H1 (cell line): ENCODE data around the gene PRKAB2. TPM values are rescaled to one million over a fixed set of nuclear protein-coding genes. Genes with fewer than 3 reads are reported as not detected.

Source experiments
- CBX5 ChIP-seq: fragments of 300-800, 300-1000 bp; sonication (generic); IDR thresholded peaks from 2 replicates; pipeline ENCODE4 v1.7.1; 2016; ENCODE audit warnings: antibody characterized with exemption, low read length, low read depth
- CEBPB ChIP-seq: IDR thresholded peaks from 2 replicates; pipeline ENCODE4 v1.6.1; 2012; ENCODE audit warnings: low read depth, low read length
- CTBP2 ChIP-seq: IDR thresholded peaks from 2 replicates; pipeline ENCODE4 v1.7.0; 2011; ENCODE audit warnings: borderline replicate concordance, mild to moderate bottlenecking, moderate library complexity, mixed read lengths, low read length; ENCODE audit not compliant: insufficient read depth, insufficient read length
- GABPA ChIP-seq: IDR thresholded peaks from 2 replicates; pipeline ENCODE4 v1.6.1; 2011; ENCODE audit warnings: mild to moderate bottlenecking, low read length, moderate library complexity, borderline replicate concordance; ENCODE audit not compliant: insufficient read depth
- GTF2F1 ChIP-seq: IDR thresholded peaks from 2 replicates; pipeline ENCODE4 v1.6.1; 2012; ENCODE audit warnings: low read depth, low read length, improper control_type of control experiment, borderline replicate concordance
- MAX ChIP-seq: IDR thresholded peaks from 2 replicates; pipeline ENCODE4 v1.6.1; 2012; ENCODE audit warnings: inconsistent platforms
- NANOG ChIP-seq: IDR thresholded peaks from 2 replicates; pipeline ENCODE4 v1.6.1; 2011; ENCODE audit warnings: low read length, low read depth, mild to moderate bottlenecking, inconsistent platforms; ENCODE audit not compliant: insufficient read depth, poor library complexity, severe bottlenecking
- PHF8 ChIP-seq: fragments of 200-600 bp; sonication (generic); conservative IDR thresholded peaks from 2 replicates; pipeline ENCODE4 v1.7.1; 2012; ENCODE audit warnings: low read depth, mild to moderate bottlenecking, inconsistent platforms, low read length, moderate library complexity
- RAD21 ChIP-seq, 2 experiments: IDR thresholded peaks in 1 of 2; conservative IDR thresholded peaks in 1 of 2; 2 replicates each; pipeline ENCODE4 v1.6.1; 2011; ENCODE audit warnings: low read depth in 2 of 2, low read length in 2 of 2, improper control_type of control experiment in 1 of 2, inconsistent platforms in 1 of 2, mild to moderate bottlenecking in 1 of 2, moderate library complexity in 1 of 2
- RFX5 ChIP-seq: IDR thresholded peaks from 2 replicates; pipeline ENCODE4 v1.6.1; 2011; ENCODE audit warnings: low read depth, low read length, improper control_type of control experiment, borderline replicate concordance
- SIN3A ChIP-seq, 2 experiments: IDR thresholded peaks in 1 of 2; conservative IDR thresholded peaks in 1 of 2; 2 replicates each; pipeline ENCODE4 v1.6.1; 2011 to 2012; ENCODE audit warnings: low read length in 2 of 2, improper control_type of control experiment in 1 of 2, low read depth in 1 of 2, mild to moderate bottlenecking in 1 of 2
- SIRT6 ChIP-seq: IDR thresholded peaks from one replicate; pipeline ENCODE4 v1.7.1; 2012; ENCODE audit warnings: low read length, inconsistent platforms
- SIX5 ChIP-seq: IDR thresholded peaks from 2 replicates; pipeline ENCODE4 v1.6.1; 2011; ENCODE audit warnings: mild to moderate bottlenecking, low read depth, low read length
- SRF ChIP-seq: IDR thresholded peaks from 2 replicates; pipeline ENCODE4 v1.6.1; 2011; ENCODE audit warnings: mild to moderate bottlenecking, low read depth, low read length, moderate library complexity
- TAF7 ChIP-seq: optimal IDR thresholded peaks from 2 replicates; pipeline ENCODE3; 2011; ENCODE audit warnings: low read depth, mild to moderate bottlenecking, inconsistent platforms, low read length, moderate library complexity, borderline replicate concordance
- YY1 ChIP-seq: IDR thresholded peaks from 2 replicates; pipeline ENCODE4 v1.6.1; 2011; ENCODE audit warnings: low read depth, mild to moderate bottlenecking, low read length
- ZNF274 ChIP-seq: IDR thresholded peaks from 2 replicates; pipeline ENCODE4 v1.7.0; 2012; ENCODE audit warnings: low read length, borderline replicate concordance; ENCODE audit errors: extremely low read depth
- polyA plus RNA-seq, 7 experiments: library from polyadenylated mRNA; depleted of rRNA in 3 of 7; stranded (reverse) in 5 of 7; unstranded in 2 of 7; fragments of >200 nt in 5 of 7; fragments of 200-250 nt in 2 of 7; gene quantifications; 1 replicate in 5 of 7; 2 replicates in 1 of 7; 4 replicates in 1 of 7; pipeline versions ENCODE4 v1.2.1 to v1.2.3, GENCODE V29; 2011 to 2013; ENCODE audit warnings: missing spikeins in 2 of 7, mixed read lengths in 2 of 7
- total RNA-seq: library from RNA; stranded (reverse); fragmentation: NEBNext Ultra II Directional; extraction: Animal tissue kit (Norgen Biotek cat#: 25700); gene quantifications from 2 replicates; pipeline ENCODE4 v1.2.1, GENCODE V29; 2021

PRKAB2 gene
- total and polyA plus RNA-seq, 2 of the 8 experiments (the other 6 are each of a cell fraction or from before 2014, with no cell fraction given): 15.0 to 18.9 TPM

GRCh38 chr1:147172168-147173016, at the start of gene PRKAB2 (continued):
- TF ChIP-seq RFX5 (no peak), SIX5 (no peak), SRF (peak; percentile 65), NANOG (peak; percentile 38), CEBPB (no peak), TAF7 (peak; percentile 93), GTF2F1 (no peak), SIN3A (conservative IDR thresholded peaks at IDR 0.05 in 1 of 2, IDR thresholded peaks at IDR 0.05 in 1 of 2; ENCODE audit: low read depth in 1 of 2, low read length in 2 of 2) (peak; percentile 60 to 64; a peak in 1 of 4 replicates), CTBP2 (no peak), PHF8 (peak; percentile 63), GABPA (no peak), ZNF274 (no peak), YY1 (peak; percentile 88), MAX (peak; percentile 65), CBX5 (no peak), SIRT6 (no peak), RAD21 (IDR thresholded peaks at IDR 0.05 in 1 of 2, conservative IDR thresholded peaks at IDR 0.05 in 1 of 2; ENCODE audit: low read depth in 2 of 2, low read length in 2 of 2) (peak; percentile 66 to 81)
